Right lobe of liver (tissue), 6 donors: Measurements from ENCODE around the gene MUC13. TPM values are rescaled to one million over a fixed set of nuclear protein-coding genes. Genes with fewer than 3 reads are reported as not detected.

ENCODE experiments used
- ATAC-seq, 4 donors: fragments of 200-7000 bp; cut with Tn5 transposase; one replicate each; pipeline ENCODE4 v1.9.1; 2020; ENCODE audit warnings: mild to moderate bottlenecking in 4 of 4, moderate library complexity in 4 of 4
- DNase-seq, 3 donors: peaks; one replicate each; pipeline ENCODE4 v3.0.0-alpha.2; 2020
- H3K27ac ChIP-seq, 3 donors: fragments of 200-600 bp; one replicate each; pipeline ENCODE4 v1.8.0; 2022
- H3K27me3 ChIP-seq, 2 donors: fragments of 200-600 bp; one replicate each; pipeline ENCODE4 v1.8.0; 2022
- H3K36me3 ChIP-seq, 4 donors: fragments of 200-600 bp; sonication (generic) in 1 of 4; one replicate each; pipeline versions ENCODE4 v1.5.1 to v1.8.0; 2017 to 2022; ENCODE audit warnings: control low read depth in 1 of 4
- H3K4me1 ChIP-seq, 4 donors: fragments of 200-600 bp; sonication (generic) in 1 of 4; one replicate each; pipeline versions ENCODE4 v1.5.1 to v1.8.0; 2017 to 2022; ENCODE audit warnings: control low read depth in 1 of 4
- H3K4me3 ChIP-seq, 3 donors: fragments of 200-600 bp; one replicate each; pipeline ENCODE4 v1.8.0; 2022
- H3K9me3 ChIP-seq, 4 donors: fragments of 200-600 bp; sonication (generic) in 1 of 4; one replicate each; pipeline versions ENCODE4 v1.5.1 to v1.8.0; 2017 to 2022; ENCODE audit warnings: control low read depth in 1 of 4
- CTCF ChIP-seq, 4 donors: fragments of 200-600 bp in 3 of 4; fragments of 450-650 bp in 1 of 4; IDR thresholded peaks; one replicate each; pipeline versions ENCODE4 v1.5.1 to v1.8.0; 2016 to 2022; ENCODE audit warnings: antibody characterized with exemption in 4 of 4, mild to moderate bottlenecking in 2 of 4
- POLR2A ChIP-seq: fragments of 450-650 bp; IDR thresholded peaks from one replicate; pipeline ENCODE4 v1.6.1; 2017; ENCODE audit warnings: antibody characterized with exemption, mild to moderate bottlenecking
- WGBS: methylation state at CpG from one replicate; pipeline ENCODE4 v1.1.6; 2018; ENCODE audit warnings: low coverage, low lambda C conversion rate; ENCODE audit not compliant: insufficient coverage; ENCODE audit errors: missing lambda C conversion rate; 5-methylcytosine and 5-hydroxymethylcytosine counted together
- intact Hi-C, 2 donors: fragments of 100-400 bp; cut with DNase I; formaldehyde crosslinking; loops; one replicate each; pipeline versions ENCODE4 v1.11.2 to v1.14.1; 2022
- total RNA-seq, 6 experiments: library from RNA; depleted of rRNA in 2 of 6; stranded (reverse); fragments of >200 nt in 2 of 6; fragmentation: NEBNext Ultra II Directional in 3 of 6; extraction: Animal tissue kit (Norgen Biotek cat#: 25700) in 3 of 6; gene quantifications; one replicate each; pipeline versions ENCODE4 v1.1.0 to v1.2.4, GENCODE V29; 2016 to 2023
- donor health status: DM: no; HTN: yes; CAD: no.
- donor health status: DM: no; HTN: no; CAD: no.
- donor health status: DM: no; HTN: no; CAD: no.
- donor health status: DM: no; HTN: yes; CAD: no.
- donor health status: DM: no; HTN: yes; CAD: no.

Gene MUC13
- total RNA-seq, 6 experiments from 2014 or later: 1.9 to 4.5 (median 2.1) TPM; not detected in 3

- Histone ChIP-seq H3K36me3 (no peaks in the 10 kb centered on the region), H3K27me3 (no peaks in the 10 kb centered on the region), H3K4me1 (peaks cover 0 to 6% (median 0%) of the 10 kb centered on the region in 4 donors), H3K9me3 (no peaks in the 10 kb centered on the region), H3K27ac (no peak overlapping the region), H3K4me3 (no peak overlapping the region)
- DNase-seq (no peak), ATAC-seq (no peak)
- TF ChIP-seq POLR2A: no peak
- TF ChIP-seq CTCF (IDR thresholded peaks at IDR 0.05): no peak
- intact Hi-C loops: loop anchor here in 1 of 2 donors (5.0 kb wide), 1 partner anchor 118 kb away; no protein-coding TSS in a partner anchor
- WGBS: 70% methylated on average over 5 of the region's 6 CpGs
These were observed 29.6 kb downstream of the MUC13 start for GRCh38 chr3:124904835-124905492.

DNA sequence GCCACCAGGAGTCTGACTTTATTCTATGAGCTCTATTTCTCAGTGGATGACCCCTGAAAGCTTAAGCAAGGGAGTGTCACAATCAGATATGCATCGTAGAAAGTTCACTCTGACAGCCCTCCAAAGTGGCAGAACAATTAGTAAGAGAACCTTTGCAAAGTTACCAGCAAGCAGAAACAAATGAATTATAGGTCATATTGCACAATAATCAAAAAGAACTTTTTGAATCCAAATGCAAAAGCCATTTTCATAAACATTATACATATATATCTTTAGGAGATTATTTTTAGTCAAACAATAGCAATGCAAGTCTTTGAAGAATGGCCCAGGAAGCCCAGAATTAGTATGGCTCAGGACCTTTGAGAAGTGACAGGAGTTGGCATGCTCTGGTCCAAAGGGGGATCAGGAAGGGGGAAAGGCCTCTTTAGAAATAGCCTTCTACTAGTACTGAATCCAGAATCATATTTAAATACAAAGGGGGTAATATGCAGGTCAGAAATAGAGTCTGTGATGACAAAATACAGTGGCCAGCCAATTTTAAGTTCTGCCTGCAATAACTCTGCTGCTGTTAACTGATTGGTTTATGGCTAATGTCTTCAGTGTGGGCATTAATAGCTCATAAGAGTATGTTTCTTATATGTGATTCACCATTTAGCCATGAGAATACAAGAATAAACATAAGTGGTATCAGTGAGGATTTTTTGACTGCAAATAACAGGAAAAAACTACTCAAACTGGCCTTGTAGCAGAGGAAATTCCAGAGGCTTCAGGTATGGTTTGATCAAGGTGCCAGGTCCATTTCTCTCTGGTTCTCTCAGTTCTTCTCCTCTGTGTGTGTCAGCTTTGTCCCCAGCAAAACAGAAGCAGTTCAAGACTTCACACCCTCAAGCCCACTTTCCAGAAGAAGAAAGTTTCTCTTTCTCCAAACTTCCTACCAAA lies 30.4 kb downstream of the MUC13 start:
- H3K36me3 ChIP-seq: no peaks in the 10 kb centered on the region
- no peak overlapping the region for H3K4me3 ChIP-seq
- no peaks in the 10 kb centered on the region for H3K9me3 ChIP-seq
- ATAC-seq (no peak), DNase-seq (no peak)
- intact Hi-C loops: loop anchor here in 1 of 2 donors (5.0 kb wide), 1 partner anchor 117 kb away; no protein-coding TSS in a partner anchor
- TF ChIP-seq CTCF (IDR thresholded peaks at IDR 0.05) (no peak), POLR2A (no peak)
- no peak overlapping the region for H3K27ac ChIP-seq
- WGBS: 57% methylated on average over 1 of the region's 1 CpG
- peaks cover 0 to 10% (median 0%) of the 10 kb centered on the region in 4 donors for H3K4me1 ChIP-seq
- no peaks in the 10 kb centered on the region for H3K27me3 ChIP-seq

DNA sequence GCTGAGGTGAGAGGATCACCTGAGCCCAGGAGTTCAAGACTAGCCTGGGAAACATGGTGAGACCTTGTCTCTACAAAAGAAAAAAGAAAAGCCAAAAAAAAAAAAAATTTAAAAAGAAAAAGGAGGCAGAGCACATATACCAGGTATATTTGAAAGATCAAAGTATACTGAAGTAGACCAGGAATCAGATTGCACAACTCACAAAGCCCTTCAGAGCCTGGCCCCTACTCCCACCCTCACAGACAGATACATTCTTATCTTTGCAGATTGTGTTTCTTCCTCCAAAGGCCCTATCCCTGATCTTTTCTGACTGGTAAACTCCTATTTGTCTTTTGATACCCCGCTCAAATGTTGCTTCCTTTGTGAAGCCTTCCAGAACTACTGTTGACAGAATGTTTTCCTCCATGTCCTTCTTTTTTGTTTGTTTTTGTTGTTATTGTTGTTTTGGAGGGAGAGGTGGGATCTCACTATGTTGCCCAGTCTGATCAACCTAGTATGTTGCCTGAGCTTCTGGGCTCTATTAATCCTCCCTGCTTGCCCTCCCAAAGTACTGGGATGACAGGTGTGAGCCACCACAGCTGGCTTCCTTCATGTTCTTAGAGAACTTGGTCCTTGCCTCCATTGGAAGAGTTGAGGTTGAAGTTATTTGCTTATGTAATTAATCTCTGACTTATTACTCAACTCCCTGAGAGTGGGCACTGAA lies 37.6 kb downstream of the MUC13 start:
- WGBS: 100% methylated on average over 1 of the region's 1 CpG
- Histone ChIP-seq H3K9me3 (no peaks in the 10 kb centered on the region), H3K27me3 (no peaks in the 10 kb centered on the region), H3K27ac (no peak overlapping the region), H3K4me1 (peaks cover 0 to 10% (median 0%) of the 10 kb centered on the region in 4 donors), H3K4me3 (no peak overlapping the region), H3K36me3 (no peaks in the 10 kb centered on the region)
- no peak for ATAC-seq
- intact Hi-C loops: loop anchor here in 1 of 2 donors (10.0 kb wide), 1 partner anchor 132 kb away; no protein-coding TSS in a partner anchor
- TF ChIP-seq POLR2A: no peak
- no peak for TF ChIP-seq CTCF (IDR thresholded peaks at IDR 0.05)
- DNase-seq: no peak

- H3K4me3 ChIP-seq: no peak overlapping the region
These were observed 38.8 kb downstream of the MUC13 start for GRCh38 chr3:124895756-124896155.

More at GRCh38 chr3:124895756-124896155, 38.8 kb downstream of the MUC13 start:
- intact Hi-C loops: loop anchor here in 1 of 2 donors (10.0 kb wide), 1 partner anchor 131 kb away; no protein-coding TSS in a partner anchor
- no peak for DNase-seq
- no peaks in the 10 kb centered on the region for H3K27me3 ChIP-seq
- TF ChIP-seq CTCF (IDR thresholded peaks at IDR 0.05) (no peak), POLR2A (no peak)
- no peak for ATAC-seq
- H3K4me1 ChIP-seq: peaks cover 0 to 10% (median 0%) of the 10 kb centered on the region in 4 donors
- H3K36me3 ChIP-seq: peaks cover 0 to 1% (median 0%) of the 10 kb centered on the region in 4 donors
- H3K9me3 ChIP-seq: no peaks in the 10 kb centered on the region
- no peak overlapping the region for H3K27ac ChIP-seq
- WGBS: 90% methylated on average over 5 of the region's 7 CpGs
